Nucleus accumbens (tissue), 56 donors: ENCODE measurements around the gene MACROH2A2.
"Not testable (repeated sequence)": the region's sequence is repeated elsewhere in the genome, so short reads cannot be mapped to it uniquely, and the experiment has no call there.

ENCODE experiments used
- DNase-seq, 56 donors: peaks; one replicate each; lab custom pipeline; 2025; lab: John Stamatoyannopoulos, UW

Gene MACROH2A2

DNA sequence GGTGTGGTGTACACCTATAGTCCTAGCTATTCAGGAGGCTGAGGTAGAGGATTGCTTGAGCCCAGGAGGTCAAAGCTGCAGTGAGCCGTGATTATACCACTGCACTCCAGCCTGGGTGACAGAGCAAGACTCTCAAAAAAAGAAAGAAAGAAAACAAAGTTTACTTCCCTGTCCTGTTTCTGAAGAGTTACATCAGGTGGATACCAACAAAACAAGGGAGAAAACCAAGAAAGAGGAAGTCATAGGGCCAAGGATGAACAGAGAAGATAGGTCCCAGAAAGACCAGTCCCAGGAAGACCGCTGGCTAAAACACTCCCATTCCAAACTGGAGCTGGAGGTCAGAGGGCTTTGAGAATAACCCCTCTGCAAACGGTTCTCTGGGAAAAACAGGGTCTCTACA is 13.5 kb downstream of the MACROH2A2 start:
- DNase-seq = no peak

GRCh38 chr10:70067586-70067985 is 14.9 kb downstream of the MACROH2A2 start:
- no peak for DNase-seq

DNA sequence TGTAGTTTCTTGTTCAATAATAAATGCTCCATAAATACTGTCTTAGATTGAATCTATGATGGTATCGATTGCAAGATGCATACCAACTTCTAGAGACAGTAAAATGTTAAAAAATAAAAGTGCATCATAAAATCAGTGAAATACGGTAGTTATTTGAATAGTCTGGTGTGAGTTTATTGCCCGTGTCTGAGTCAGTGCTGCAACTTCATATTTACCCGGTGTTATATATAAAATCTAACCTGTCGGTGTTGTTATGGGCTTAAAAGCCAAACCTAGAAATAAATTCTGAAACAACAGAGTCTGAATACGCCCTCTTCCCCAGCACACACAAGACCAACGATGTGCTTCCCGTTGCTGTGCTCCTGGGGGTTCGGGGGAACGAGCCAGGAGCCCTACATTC is 16.3 kb downstream of the MACROH2A2 start:
- DNase-seq = no peak

DNA sequence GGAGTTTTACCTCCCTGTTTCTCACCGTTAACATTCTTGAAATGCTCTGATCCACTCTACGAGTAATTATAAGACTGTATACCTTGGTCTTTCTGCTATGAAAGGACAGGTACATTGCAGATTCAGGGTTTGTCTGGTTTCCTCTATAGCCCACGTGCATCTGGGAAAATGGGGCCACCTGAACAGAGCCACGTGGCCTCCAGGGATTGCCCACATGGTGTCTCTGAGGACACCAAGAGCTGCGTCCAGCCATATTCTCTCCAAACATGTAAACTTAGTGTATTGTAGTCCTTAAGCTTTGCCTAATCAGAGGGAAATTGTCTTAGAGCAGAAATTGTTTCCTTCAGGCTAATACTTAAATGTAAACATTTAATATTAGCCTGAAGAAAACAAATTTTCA is 16.7 kb downstream of the MACROH2A2 start:
- DNase-seq = no peak

DNA sequence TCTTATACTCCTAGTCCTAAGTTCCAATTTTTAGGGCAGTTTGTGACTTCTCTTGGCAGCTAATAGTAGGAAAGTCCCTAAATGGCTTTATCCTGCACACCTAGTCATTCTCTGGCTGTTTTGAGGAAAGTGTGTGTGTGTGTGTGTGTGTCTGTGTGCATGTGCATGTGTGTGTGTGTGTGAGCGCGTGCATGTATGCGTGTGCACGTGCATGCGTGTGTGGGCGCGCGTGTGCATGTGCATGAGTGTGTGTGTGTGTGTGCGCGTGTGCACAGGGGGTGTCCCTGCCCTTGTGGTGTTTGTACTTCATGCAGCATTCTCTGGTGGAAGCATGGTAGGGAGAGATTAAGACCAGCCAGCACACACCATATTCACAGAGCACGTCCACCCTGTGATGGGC is 18.2 kb downstream of the MACROH2A2 start:
- DNase-seq = no peak

DNA sequence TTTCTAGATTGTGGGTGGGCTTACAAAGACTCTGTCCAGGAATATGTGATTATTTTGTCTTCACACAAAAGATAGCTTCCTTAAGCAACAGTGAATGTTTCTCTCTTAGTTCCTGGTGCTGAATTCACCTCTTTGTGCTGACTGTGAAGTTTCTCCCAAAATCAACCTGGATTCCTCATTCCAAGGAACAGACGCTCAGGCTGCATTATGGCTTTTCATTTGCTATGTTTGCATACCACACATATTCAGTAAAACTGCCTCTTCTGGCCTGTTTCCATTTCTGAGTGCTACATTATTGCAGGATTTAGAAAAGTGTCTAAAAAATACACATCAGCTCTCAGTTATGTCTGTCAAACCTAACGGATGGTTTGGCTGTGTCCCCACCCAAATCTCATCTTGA is 21.5 kb downstream of the MACROH2A2 start:
- no peak for DNase-seq

- no peak for DNase-seq
These were observed 22.3 kb downstream of the MACROH2A2 start for GRCh38 chr10:70074971-70075370.

- DNase-seq = peak in 1 of 56 donors; percentile 4
These were observed 25.7 kb downstream of the MACROH2A2 start for GRCh38 chr10:70078329-70078728.

DNA sequence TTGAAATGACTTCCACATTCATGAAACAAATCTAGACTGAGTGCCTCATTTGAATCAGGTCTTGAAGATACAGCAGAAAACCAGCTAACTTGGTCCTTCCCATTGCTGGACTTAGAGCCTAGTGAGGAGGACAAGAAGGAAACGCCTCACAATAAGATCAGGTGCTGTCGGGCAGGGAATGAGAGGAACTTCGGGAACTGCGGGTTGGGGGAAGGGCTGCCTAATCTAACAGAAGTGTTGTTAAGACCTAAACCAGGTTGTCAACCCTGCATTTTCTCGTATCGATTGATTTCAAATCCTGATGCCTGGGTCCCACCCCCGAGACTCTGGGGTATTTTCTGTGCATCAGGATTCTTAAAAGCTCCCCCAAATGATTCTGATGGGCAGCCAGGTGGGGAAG is 26.3 kb downstream of the MACROH2A2 start:
- no peak for DNase-seq

- DNase-seq = not testable (repeated sequence)
These were observed 28.1 kb downstream of the MACROH2A2 start for GRCh38 chr10:70080789-70081188.

DNA sequence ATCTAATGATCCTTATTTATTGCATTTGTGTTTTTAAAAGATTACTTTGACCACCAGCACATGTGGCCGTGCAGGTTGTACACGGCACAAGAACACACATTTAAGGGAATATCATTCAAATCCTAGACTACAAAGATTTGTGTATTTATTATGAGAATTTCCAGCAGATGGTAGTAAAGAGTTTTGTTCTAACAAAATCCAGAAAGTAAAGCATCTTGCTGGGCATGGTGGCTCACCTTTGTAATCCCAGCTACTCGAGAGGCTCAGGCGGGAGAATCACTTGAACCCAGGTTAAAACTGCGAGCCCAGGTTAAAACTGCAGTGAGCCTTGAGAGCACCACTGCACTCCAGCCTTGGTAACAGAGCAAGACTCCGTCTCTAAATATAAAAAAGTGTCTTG is 31.5 kb downstream of the MACROH2A2 start:
- DNase-seq = no peak

GRCh38 chr10:70085975-70086613 is 33.4 kb downstream of the MACROH2A2 start:
- DNase-seq = no peak

- DNase-seq = no peak
These were observed 35.1 kb downstream of the MACROH2A2 start for GRCh38 chr10:70087616-70088307.

DNA sequence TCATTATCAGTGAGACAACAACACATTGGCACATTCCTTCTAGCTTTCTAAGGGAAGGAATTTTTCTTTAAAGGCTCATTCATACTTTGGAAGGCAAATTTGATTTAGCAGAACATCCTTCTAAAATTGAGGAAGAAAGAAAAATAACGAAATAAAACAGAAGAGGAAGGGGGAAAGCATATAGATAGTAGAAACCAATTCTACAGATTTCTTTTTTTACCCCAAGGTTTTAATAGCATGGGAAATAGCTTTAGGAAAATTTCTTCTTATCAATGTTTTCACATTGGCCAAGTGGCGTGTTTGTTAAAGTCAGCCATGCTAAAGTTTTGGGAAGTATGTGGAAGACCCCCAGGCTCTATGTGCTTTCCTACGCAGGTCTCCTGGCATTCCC is 35.7 kb downstream of the MACROH2A2 start:
- no peak for DNase-seq

GRCh38 chr10:70090013-70090412 is 37.4 kb downstream of the MACROH2A2 start:
- DNase-seq = no peak

DNA sequence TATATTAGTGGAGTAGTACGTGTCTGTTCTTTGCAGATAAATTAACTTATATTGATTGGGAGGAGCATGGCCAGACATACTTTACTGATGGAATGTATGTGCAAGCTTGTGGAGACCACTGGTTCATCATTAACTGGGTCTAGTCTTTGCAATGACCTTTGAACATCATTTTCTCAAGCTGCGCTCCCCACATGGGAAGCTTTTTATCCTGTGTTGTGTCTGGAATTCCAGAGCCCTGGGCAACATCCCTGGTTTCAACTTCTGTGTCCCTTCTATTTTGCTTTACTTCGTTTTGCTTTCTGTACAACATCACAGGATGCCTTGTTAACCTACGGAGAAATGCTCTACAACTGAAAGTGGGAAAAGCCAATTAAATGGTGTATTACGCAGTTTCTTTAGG is 38.3 kb downstream of the MACROH2A2 start:
- no peak for DNase-seq

DNA sequence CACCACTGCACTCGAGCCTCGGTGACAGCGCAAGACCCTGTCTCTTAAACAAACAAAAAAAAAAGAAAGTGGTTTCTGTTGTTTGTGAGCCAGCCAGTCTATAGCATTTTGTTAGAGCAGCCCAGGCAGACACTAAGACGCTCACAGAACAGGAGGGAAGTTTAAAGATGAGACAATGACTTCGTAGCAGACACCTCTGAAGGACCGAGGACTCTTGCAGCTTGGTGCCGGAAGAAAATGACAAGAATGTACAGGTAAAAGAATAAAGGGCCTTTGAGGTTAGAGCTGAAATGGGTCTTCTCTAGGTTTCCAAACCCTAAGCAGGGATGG is 39.7 kb downstream of the MACROH2A2 start:
- DNase-seq = no peak

DNA sequence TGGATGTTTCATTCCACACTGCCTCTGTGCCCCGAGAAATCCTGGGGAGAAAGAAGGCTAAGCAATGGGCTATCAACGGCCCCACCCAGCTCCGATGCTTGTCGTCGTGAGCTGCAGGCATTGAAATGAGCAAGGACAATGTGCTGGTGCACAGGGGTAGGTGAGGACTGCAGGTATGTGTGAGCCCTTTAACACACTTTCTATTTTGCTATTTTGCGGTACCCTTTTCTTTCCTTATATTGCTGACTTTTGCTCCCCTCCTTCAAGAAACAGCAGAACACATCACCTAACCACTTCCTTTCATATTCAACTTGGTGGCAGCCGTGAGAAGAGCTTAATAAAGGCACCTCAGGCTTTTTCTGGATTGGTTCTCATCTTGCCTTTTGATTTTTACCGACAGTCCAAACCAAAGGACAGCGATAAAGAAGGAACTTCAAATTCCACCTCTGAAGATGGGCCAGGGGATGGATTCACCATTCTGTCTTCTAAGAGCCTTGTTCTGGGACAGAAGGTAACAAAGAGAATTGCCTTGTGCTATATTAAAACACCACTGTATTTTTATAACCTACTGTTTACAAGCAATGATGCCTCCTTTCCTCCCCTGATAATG is 40.8 kb downstream of the MACROH2A2 start:
- DNase-seq = no peak

DNA sequence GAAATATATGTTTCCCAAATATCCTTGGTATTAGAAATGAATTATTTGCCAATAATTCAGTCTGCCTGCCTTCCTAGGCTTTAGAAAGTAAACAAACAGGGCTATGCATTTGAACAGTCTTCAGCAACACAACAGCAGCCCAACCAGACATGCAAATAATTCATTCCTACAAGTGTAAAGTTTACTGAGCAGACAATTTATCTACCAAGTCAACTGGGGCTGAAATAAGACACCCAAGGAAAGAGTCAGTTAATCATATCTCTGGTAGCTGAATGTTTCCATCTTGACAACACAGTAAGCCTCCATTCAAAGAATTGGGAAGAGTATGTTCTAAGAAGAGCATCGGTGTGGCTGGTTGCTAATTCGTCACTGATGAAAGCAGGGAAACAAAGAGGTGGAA is 41.6 kb downstream of the MACROH2A2 start:
- no peak for DNase-seq

DNA sequence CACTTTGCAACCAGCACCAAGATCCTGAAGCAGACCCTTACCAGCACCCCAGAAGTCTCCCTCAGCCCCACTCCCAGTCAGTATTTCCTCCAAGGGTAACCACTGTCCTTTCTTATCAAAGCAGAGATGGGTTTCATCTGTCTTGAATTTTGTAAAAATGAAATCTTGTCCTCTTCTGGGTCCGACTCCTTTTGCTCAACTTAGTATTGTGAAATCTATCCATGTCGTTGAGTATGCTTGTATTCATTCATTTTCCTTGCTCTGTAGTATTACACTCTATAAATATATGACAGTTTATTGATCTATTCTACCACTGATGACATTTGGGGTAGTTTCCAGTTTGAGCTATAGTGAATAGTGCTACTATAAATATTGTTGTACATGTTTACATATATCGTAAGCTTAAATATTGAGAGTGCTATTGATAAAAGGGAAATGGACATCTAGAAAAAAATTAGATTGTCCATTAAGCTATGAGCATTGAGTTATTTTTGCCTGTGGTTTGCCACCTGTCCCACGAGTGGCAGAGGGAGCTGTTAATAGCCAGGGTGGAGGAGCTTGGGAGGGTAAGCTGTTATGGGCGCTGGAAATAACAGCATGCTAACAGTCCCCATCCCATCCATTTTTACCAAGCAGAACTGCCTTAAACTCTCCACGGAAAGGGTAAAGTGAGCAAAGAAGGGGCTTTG is 43.5 kb downstream of the MACROH2A2 start:
- no peak for DNase-seq

DNA sequence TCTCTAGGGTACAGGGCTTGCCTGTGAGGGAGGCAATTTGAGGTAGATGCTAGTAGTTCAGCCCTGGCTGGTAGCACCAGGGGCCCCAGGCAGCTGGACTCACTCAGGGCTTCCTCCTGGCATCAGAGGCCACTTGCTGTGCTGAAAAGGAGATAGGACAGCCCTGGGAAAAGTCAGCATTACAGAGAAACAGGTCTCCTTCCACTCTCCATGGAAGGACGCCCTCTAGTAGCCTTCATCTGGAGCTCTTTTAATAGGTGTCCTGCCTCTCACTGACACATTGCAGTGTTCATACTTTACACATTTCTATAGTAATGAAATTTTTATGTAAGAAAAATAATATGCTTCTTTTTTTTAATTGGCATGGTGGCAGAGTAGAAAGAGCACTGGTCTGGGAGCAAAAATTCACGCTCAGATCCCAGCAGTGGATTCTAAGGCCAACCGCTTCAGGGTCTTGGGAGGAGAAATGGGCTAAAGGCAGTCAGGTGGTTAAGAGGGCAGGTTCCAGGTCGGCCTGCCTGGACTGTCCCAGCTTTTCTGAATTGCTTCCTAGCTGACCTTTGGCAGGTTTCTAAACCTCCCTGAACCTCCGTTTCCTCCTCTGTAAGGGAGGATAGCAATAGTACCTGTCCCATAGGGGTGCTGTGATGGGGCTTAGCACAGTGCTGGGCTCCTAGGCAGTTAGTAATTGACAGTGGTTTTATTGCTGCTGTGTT is 44.2 kb downstream of the MACROH2A2 start:
- no peak for DNase-seq
